SK-N-SH treated with all-trans-retinoic acid at 6 μM for 48 hours (cell line): Measurements from ENCODE around the gene NCAM1.

Experiments
- ATAC-seq: fragments of 200-7000 bp; cut with Tn5 transposase; 3 replicates; pipeline ENCODE4 v1.9.1; 2020; ENCODE audit warnings: mild to moderate bottlenecking, moderate library complexity
- ARNTL ChIP-seq: fragments of 450-650 bp; formaldehyde crosslinking; IDR thresholded peaks from 2 replicates; pipeline ENCODE4 v1.5.0; 2020; ENCODE audit warnings: low read depth, mild to moderate bottlenecking, moderate library complexity, borderline replicate concordance
- BACH2 ChIP-seq: fragments of 250-450 bp; sonication (Bioruptor Pico); IDR thresholded peaks from 2 replicates; pipeline ENCODE4 v1.9.0; 2021; ENCODE audit warnings: mild to moderate bottlenecking, borderline replicate concordance
- CSDC2 ChIP-seq: fragments of 250-450 bp; sonication (Bioruptor Pico); IDR thresholded peaks from 2 replicates; pipeline ENCODE4 v1.5.0; 2020; ENCODE audit warnings: mild to moderate bottlenecking, moderate library complexity
- CSRNP3 ChIP-seq: fragments of 250-450 bp; sonication (Bioruptor Pico); IDR thresholded peaks from 2 replicates; pipeline ENCODE4 v1.5.1; 2021; ENCODE audit warnings: mild to moderate bottlenecking, moderate library complexity
- ESRRG ChIP-seq: fragments of 250-450 bp; sonication (Bioruptor Pico); IDR thresholded peaks from 2 replicates; pipeline ENCODE4 v1.6.1; 2021; ENCODE audit warnings: mild to moderate bottlenecking
- GLIS3 ChIP-seq: fragments of 250-450 bp; sonication (Bioruptor Pico); IDR thresholded peaks from 2 replicates; pipeline ENCODE4 v1.5.0; 2020; ENCODE audit warnings: mild to moderate bottlenecking, moderate library complexity
- ISL1 ChIP-seq: fragments of 250-450 bp; sonication (Bioruptor Pico); IDR thresholded peaks from 2 replicates; pipeline ENCODE4 v2.1.2; 2022; ENCODE audit warnings: mild to moderate bottlenecking, moderate library complexity
- OSR1 ChIP-seq: fragments of 250-450 bp; sonication (Bioruptor Pico); IDR thresholded peaks from 2 replicates; pipeline ENCODE4 v1.8.0; 2022; ENCODE audit warnings: moderate library complexity, mild to moderate bottlenecking, inconsistent platforms
- PATZ1 ChIP-seq: fragments of 250-450 bp; sonication (Bioruptor Pico); IDR thresholded peaks from 2 replicates; pipeline ENCODE4 v1.8.0; 2020; ENCODE audit warnings: mild to moderate bottlenecking, moderate library complexity, borderline replicate concordance
- PPARA ChIP-seq: fragments of 250-450 bp; sonication (Bioruptor Pico); IDR thresholded peaks from 2 replicates; pipeline ENCODE4 v1.5.0; 2020; ENCODE audit warnings: mild to moderate bottlenecking, borderline replicate concordance
- RARB ChIP-seq: fragments of 250-450 bp; sonication (Bioruptor Pico); IDR thresholded peaks from 2 replicates; pipeline ENCODE4 v1.8.0; 2021; ENCODE audit warnings: mild to moderate bottlenecking, moderate library complexity
- SNAI2 ChIP-seq: fragments of 250-450 bp; sonication (Bioruptor Pico); IDR thresholded peaks from 2 replicates; pipeline ENCODE4 v1.5.0; 2020; ENCODE audit warnings: mild to moderate bottlenecking, moderate library complexity
- TCF4 ChIP-seq: fragments of 250-450 bp; sonication (Bioruptor Pico); IDR thresholded peaks from 2 replicates; pipeline ENCODE4 v1.8.0; 2021; ENCODE audit warnings: mild to moderate bottlenecking, moderate library complexity, borderline replicate concordance
- TSHZ2 ChIP-seq: fragments of 250-450 bp; sonication (Bioruptor Pico); IDR thresholded peaks from 2 replicates; pipeline ENCODE4 v1.5.0; 2020; ENCODE audit warnings: mild to moderate bottlenecking, moderate library complexity
- ZC3H10 ChIP-seq: fragments of 250-450 bp; sonication (Bioruptor Pico); IDR thresholded peaks from 2 replicates; pipeline ENCODE4 v1.5.1; 2021; ENCODE audit warnings: mild to moderate bottlenecking, moderate library complexity
- ZFP3 ChIP-seq: fragments of 250-450 bp; sonication (Bioruptor Pico); IDR thresholded peaks from 2 replicates; pipeline ENCODE4 v1.5.0; 2020; ENCODE audit warnings: mild to moderate bottlenecking, moderate library complexity
- ZFP30 ChIP-seq: fragments of 450-650 bp; formaldehyde crosslinking; IDR thresholded peaks from 2 replicates; pipeline ENCODE4 v1.5.0; 2022; ENCODE audit warnings: mild to moderate bottlenecking, moderate library complexity
- ZNF565 ChIP-seq: fragments of 450-650 bp; formaldehyde crosslinking; conservative IDR thresholded peaks from 2 replicates; pipeline ENCODE4 v1.5.0; 2020; ENCODE audit warnings: low read depth, mild to moderate bottlenecking, moderate library complexity
- ZNF70 ChIP-seq: fragments of 450-650 bp; formaldehyde crosslinking; IDR thresholded peaks from 2 replicates; pipeline ENCODE4 v1.5.0; 2020; ENCODE audit warnings: mild to moderate bottlenecking, moderate library complexity
- ZNF8 ChIP-seq: fragments of 450-650 bp; formaldehyde crosslinking; IDR thresholded peaks from 2 replicates; pipeline ENCODE4 v1.5.0; 2020; ENCODE audit warnings: mild to moderate bottlenecking, moderate library complexity
- TF ChIP-seq, protein P1 (sequence below): fragments of 250-450 bp; sonication (Bioruptor Pico); IDR thresholded peaks from 2 replicates; pipeline ENCODE4 v1.5.1; 2020; ENCODE audit warnings: low read depth, mild to moderate bottlenecking, moderate library complexity

The NCAM1 gene

GRCh38 chr11:113283881-113284280 is 322.7 kb downstream of the NCAM1 start:
- no peak for TF ChIP-seq GLIS3 (CRISPR knock-in tag)
- TF ChIP-seq ISL1 (CRISPR knock-in tag) = no peak
- no peak for TF ChIP-seq PPARA (CRISPR knock-in tag)
- TF ChIP-seq BACH2 (CRISPR knock-in tag) = no peak
- TF ChIP-seq TCF4 (CRISPR knock-in tag) = no peak
- TF ChIP-seq ZFP30 (CRISPR knock-in tag) = no peak
- TF ChIP-seq ZNF70 = no peak
- TF ChIP-seq, protein P1, sequence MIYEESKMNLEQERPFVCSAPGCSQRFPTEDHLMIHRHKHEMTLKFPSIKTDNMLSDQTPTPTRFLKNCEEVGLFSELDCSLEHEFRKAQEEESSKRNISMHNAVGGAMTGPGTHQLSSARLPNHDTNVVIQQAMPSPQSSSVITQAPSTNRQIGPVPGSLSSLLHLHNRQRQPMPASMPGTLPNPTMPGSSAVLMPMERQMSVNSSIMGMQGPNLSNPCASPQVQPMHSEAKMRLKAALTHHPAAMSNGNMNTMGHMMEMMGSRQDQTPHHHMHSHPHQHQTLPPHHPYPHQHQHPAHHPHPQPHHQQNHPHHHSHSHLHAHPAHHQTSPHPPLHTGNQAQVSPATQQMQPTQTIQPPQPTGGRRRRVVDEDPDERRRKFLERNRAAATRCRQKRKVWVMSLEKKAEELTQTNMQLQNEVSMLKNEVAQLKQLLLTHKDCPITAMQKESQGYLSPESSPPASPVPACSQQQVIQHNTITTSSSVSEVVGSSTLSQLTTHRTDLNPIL (CRISPR knock-in tag) = no peak
- TF ChIP-seq ZC3H10 (CRISPR knock-in tag) = no peak
- no peak for TF ChIP-seq CSRNP3 (CRISPR knock-in tag)
- no peak for TF ChIP-seq OSR1 (CRISPR knock-in tag)
- TF ChIP-seq ZNF8 (CRISPR knock-in tag) = no peak
- TF ChIP-seq ARNTL (CRISPR knock-in tag) = no peak
- no peak for TF ChIP-seq PATZ1 (CRISPR knock-in tag)
- TF ChIP-seq ESRRG (CRISPR knock-in tag) = no peak
- no peak for TF ChIP-seq TSHZ2 (CRISPR knock-in tag)
- TF ChIP-seq ZNF565 (CRISPR knock-in tag) = no peak
- ATAC-seq = no peak

DNA sequence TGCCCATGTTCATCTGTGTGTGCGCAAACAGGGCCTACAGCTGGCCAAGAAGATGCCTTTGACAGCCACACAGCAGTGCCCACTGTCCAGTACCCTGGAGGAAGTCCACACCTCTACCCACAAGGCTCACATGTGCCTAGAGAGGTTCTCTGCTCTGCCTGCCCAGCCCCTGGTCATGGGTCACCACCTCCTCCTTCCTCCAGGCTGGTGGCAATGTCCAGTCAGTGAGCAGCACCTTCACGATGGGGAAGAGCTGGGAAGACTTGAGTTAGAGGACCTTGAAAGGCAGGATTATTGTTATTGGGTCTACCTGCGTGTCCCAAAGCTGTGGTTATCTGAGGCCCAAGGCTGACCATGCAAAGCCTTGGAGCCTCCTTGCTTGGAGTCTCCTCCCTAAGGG is 324.8 kb downstream of the NCAM1 start:
- TF ChIP-seq SNAI2 (CRISPR knock-in tag) (no peak), CSRNP3 (CRISPR knock-in tag) (no peak), ZFP30 (CRISPR knock-in tag) (no peak), GLIS3 (CRISPR knock-in tag) (no peak), ZNF565 (CRISPR knock-in tag) (no peak), BACH2 (CRISPR knock-in tag) (no peak), ZNF8 (CRISPR knock-in tag) (no peak), ZFP3 (CRISPR knock-in tag) (no peak), ZC3H10 (CRISPR knock-in tag) (no peak), RARB (no peak), ESRRG (CRISPR knock-in tag) (no peak), CSDC2 (no peak)
- TF ChIP-seq, protein P1 (CRISPR knock-in tag) = no peak
- ATAC-seq = no peak
